Naive thymus-derived CD4-positive, alpha-beta T cell (primary cell): ENCODE measurements around the gene CDC42SE2. TPM values are rescaled to one million over a fixed set of nuclear protein-coding genes. Genes with fewer than 3 reads are reported as not detected.
A peak's percentile ranks its signal among the peaks of the same experiment; 100 is the strongest.
"Not testable (repeated sequence)": the region's sequence is repeated elsewhere in the genome, so short reads cannot be mapped to it uniquely, and the experiment has no call there.

Source experiments
- ATAC-seq: fragments of 150-1000 bp; cut with Tn5 transposase; 2 replicates; pipeline ENCODE4 v1.10.0; 2021; ENCODE audit warnings: mild to moderate bottlenecking, moderate library complexity
- CTCF ChIA-PET: fragments of 350-600 bp; sonication (Branson Sonifier 250); formaldehyde crosslinking; loops from one replicate; lab custom pipeline; 2021; ENCODE audit warnings: antibody characterized with exemption; lab: Charles Lee
- POLR2A ChIA-PET: fragments of 350-600 bp; sonication (Branson Sonifier 250); formaldehyde crosslinking; loops from one replicate; lab custom pipeline; 2021; ENCODE audit warnings: antibody characterized with exemption, inconsistent platforms; lab: Charles Lee
- DNase-seq, 9 donors: peaks; one replicate each; pipeline versions ENCODE4 v3.0.0 to v3.0.0-alpha.2; 2020 to 2022; ENCODE audit warnings: mixed read lengths in 1 of 9
- H3K27ac ChIP-seq: one replicate; pipeline ENCODE4 v1.7.0; 2013; ENCODE audit warnings: mild to moderate bottlenecking, low read depth, low read length, moderate library complexity
- H3K27me3 ChIP-seq, 2 donors: one replicate each; pipeline ENCODE4 v1.7.0; 2013; ENCODE audit warnings: low read length in 2 of 2, mild to moderate bottlenecking in 2 of 2, moderate library complexity in 2 of 2; ENCODE audit not compliant: control insufficient read depth in 2 of 2, insufficient read depth in 2 of 2
- H3K36me3 ChIP-seq, 3 experiments: 1 replicate in 2 of 3; 2 replicates in 1 of 3; pipeline ENCODE4 v1.7.0; 2013; ENCODE audit warnings: low read length in 3 of 3, mild to moderate bottlenecking in 3 of 3, moderate library complexity in 1 of 3; ENCODE audit not compliant: insufficient read depth in 3 of 3, control insufficient read depth in 2 of 3
- H3K4me1 ChIP-seq, 2 donors: one replicate each; pipeline ENCODE4 v1.7.0; 2013; ENCODE audit warnings: low read length in 2 of 2, mild to moderate bottlenecking in 2 of 2, moderate library complexity in 1 of 2; ENCODE audit not compliant: control insufficient read depth in 2 of 2, insufficient read depth in 2 of 2
- H3K4me3 ChIP-seq: 2 replicates; pipeline ENCODE4 v1.7.0; 2013; ENCODE audit warnings: mild to moderate bottlenecking, low read length
- H3K9me3 ChIP-seq, 3 experiments: 1 replicate in 2 of 3; 2 replicates in 1 of 3; pipeline ENCODE4 v1.7.0; 2013; ENCODE audit warnings: low read length in 3 of 3; ENCODE audit not compliant: control insufficient read depth in 2 of 3
- H3K27ac Mint-ChIP-seq, 9 donors: one replicate each; pipeline ENCODE4 v1.8.0; 2020 to 2022; ENCODE audit warnings: mixed read lengths in 9 of 9, mild to moderate bottlenecking in 8 of 9, moderate library complexity in 5 of 9, inconsistent platforms in 2 of 9
- H3K27me3 Mint-ChIP-seq, 5 donors: one replicate each; pipeline ENCODE4 v1.8.0; 2021 to 2022; ENCODE audit warnings: mixed read lengths in 5 of 5, mild to moderate bottlenecking in 1 of 5
- H3K36me3 Mint-ChIP-seq, 5 donors: one replicate each; pipeline ENCODE4 v1.8.0; 2020 to 2022; ENCODE audit warnings: mixed read lengths in 5 of 5, mild to moderate bottlenecking in 3 of 5, inconsistent platforms in 1 of 5
- H3K4me1 Mint-ChIP-seq, 7 donors: one replicate each; pipeline ENCODE4 v1.8.0; 2020 to 2022; ENCODE audit warnings: mixed read lengths in 7 of 7, mild to moderate bottlenecking in 3 of 7, inconsistent platforms in 1 of 7
- H3K4me3 Mint-ChIP-seq, 10 donors: one replicate each; pipeline ENCODE4 v1.8.0; 2020 to 2022; ENCODE audit warnings: mild to moderate bottlenecking in 10 of 10, mixed read lengths in 10 of 10, moderate library complexity in 6 of 10, inconsistent platforms in 2 of 10
- H3K9me3 Mint-ChIP-seq, 11 donors: one replicate each; pipeline ENCODE4 v1.8.0; 2020 to 2022; ENCODE audit warnings: mixed read lengths in 11 of 11, mild to moderate bottlenecking in 4 of 11, inconsistent platforms in 1 of 11, moderate library complexity in 1 of 11
- intact Hi-C, 2 donors: fragments of 100-400 bp; cut with micrococcal nuclease; formaldehyde crosslinking; loops; one replicate each; pipeline ENCODE4 v1.15.1; 2023
- polyA plus RNA-seq, 2 donors: library from polyadenylated mRNA; unstranded; fragments of 300-500 nt; fragmentation: Illumina TruSeq; gene quantifications; one replicate each; pipeline ENCODE4 v1.2.3, GENCODE V29; 2021
- total RNA-seq, 6 experiments: library from RNA in 5 of 6; stranded (reverse) in 5 of 6; gene quantifications; 1 replicate in 5 of 6; 2 replicates in 1 of 6; pipeline ENCODE4 v1.2.3 and lab custom pipeline; 2021 to 2026

CDC42SE2 gene
- total and polyA plus RNA-seq, 7 experiments from 2014 or later = 143 to 482 (median 244) TPM

- DNase-seq, CTCF ChIA-PET, H3K27ac ChIP-seq, H3K4me3 ChIP-seq, POLR2A ChIA-PET, intact Hi-C loops, ATAC-seq, H3K9me3 ChIP-seq, H3K27me3 ChIP-seq, H3K27me3 Mint-ChIP-seq: not testable (repeated sequence)
- H3K36me3 ChIP-seq = peaks cover 0 to 17% (median 0%) of the 10 kb centered on the region in 3 experiments
- Mint-ChIP-seq H3K4me3 (peak overlapping the region in 6 of 10 donors; percentile 13 to 63 (median 52)), H3K4me1 (peaks cover 32 to 89% (median 65%) of the 10 kb centered on the region in 7 donors), H3K36me3 (peaks cover 23 to 73% (median 57%) of the 10 kb centered on the region in 5 donors), H3K9me3 (peaks cover 0 to 41% (median 15%) of the 10 kb centered on the region in 11 donors), H3K27ac (peak overlapping the region in 8 of 9 donors; percentile 49 to 84 (median 74))
- H3K4me1 ChIP-seq = peaks cover 5 to 40% of the 10 kb centered on the region in 2 donors
Observed at GRCh38 chr5:131335756-131336155, 71.9 kb downstream of the CDC42SE2 start.

GRCh38 chr5:131336801-131337200 lies 72.9 kb downstream of the CDC42SE2 start:
- Mint-ChIP-seq H3K4me3 (peak overlapping the region in 9 of 10 donors; percentile 4 to 66 (median 49)), H3K27ac (peak overlapping the region; percentile 39 to 89 (median 73)), H3K36me3 (peaks cover 28 to 78% (median 62%) of the 10 kb centered on the region in 5 donors), H3K9me3 (peaks cover 5 to 41% (median 15%) of the 10 kb centered on the region in 11 donors), H3K4me1 (peaks cover 36 to 94% (median 73%) of the 10 kb centered on the region in 7 donors)
- Histone ChIP-seq H3K36me3 (peaks cover 0 to 17% (median 0%) of the 10 kb centered on the region in 3 experiments), H3K4me1 (peaks cover 2 to 40% of the 10 kb centered on the region in 2 donors)
- intact Hi-C loops, ATAC-seq, H3K27me3 Mint-ChIP-seq, H3K4me3 ChIP-seq, H3K27ac ChIP-seq, H3K9me3 ChIP-seq, H3K27me3 ChIP-seq: not testable (repeated sequence)
- peak in 2 of 9 donors; percentile 19 to 26 for DNase-seq
- ChIA-PET CTCF (interaction anchor here (0.6 kb wide), 1 partner anchor 17 kb away, joined by 4 read pairs; no protein-coding TSS in a partner anchor), POLR2A (interaction anchor here (0.6 kb wide), 1 partner anchor 36 kb away, joined by 3 read pairs; no protein-coding TSS in a partner anchor)

- H3K27ac ChIP-seq, ATAC-seq, H3K4me3 ChIP-seq, H3K27me3 Mint-ChIP-seq, CTCF ChIA-PET, H3K27me3 ChIP-seq, intact Hi-C loops, H3K9me3 ChIP-seq: not testable (repeated sequence)
- Mint-ChIP-seq H3K4me1 (peaks cover 36 to 93% (median 73%) of the 10 kb centered on the region in 7 donors), H3K36me3 (peaks cover 28 to 76% (median 62%) of the 10 kb centered on the region in 5 donors), H3K4me3 (peak overlapping the region in 9 of 10 donors; percentile 15 to 72 (median 46)), H3K9me3 (peaks cover 5 to 41% (median 15%) of the 10 kb centered on the region in 11 donors), H3K27ac (peak overlapping the region in 8 of 9 donors; percentile 8 to 89 (median 56))
- peaks cover 0 to 17% (median 0%) of the 10 kb centered on the region in 3 experiments for H3K36me3 ChIP-seq
- DNase-seq = peak in 2 of 9 donors; percentile 11 to 17
- POLR2A ChIA-PET = interaction anchor here (0.6 to 1.2 kb wide), 3 partner anchors 16 to 64 kb away, joined by 3 to 4 read pairs (median 3); no protein-coding TSS in a partner anchor
- peaks cover 2 to 40% of the 10 kb centered on the region in 2 donors for H3K4me1 ChIP-seq
Observed at GRCh38 chr5:131337240-131338050, 73.6 kb downstream of the CDC42SE2 start.

GRCh38 chr5:131338051-131338453 lies 74.2 kb downstream of the CDC42SE2 start:
- no peaks in the 10 kb centered on the region for H3K27me3 Mint-ChIP-seq
- ChIA-PET CTCF (no interaction called here), POLR2A (interaction anchor here (0.6 to 1.2 kb wide), 3 partner anchors 17 to 64 kb away, joined by 3 to 4 read pairs (median 3); no protein-coding TSS in a partner anchor)
- peaks cover 0 to 17% (median 0%) of the 10 kb centered on the region in 3 experiments for H3K36me3 ChIP-seq
- peaks cover 0 to 3% (median 0%) of the 10 kb centered on the region in 3 experiments for H3K9me3 ChIP-seq
- H3K4me1 ChIP-seq = peaks cover 2 to 40% of the 10 kb centered on the region in 2 donors
- DNase-seq = no peak
- H3K27ac ChIP-seq = no peak overlapping the region
- peaks cover 36 to 92% (median 73%) of the 10 kb centered on the region in 7 donors for H3K4me1 Mint-ChIP-seq
- no peak for ATAC-seq
- intact Hi-C loops = no loop called here
- H3K36me3 Mint-ChIP-seq = peaks cover 28 to 76% (median 65%) of the 10 kb centered on the region in 5 donors
- no peak overlapping the region for H3K4me3 ChIP-seq
- peak overlapping the region in 7 of 10 donors; percentile 15 to 72 (median 37) for H3K4me3 Mint-ChIP-seq
- no peaks in the 10 kb centered on the region for H3K27me3 ChIP-seq
- peak overlapping the region in 8 of 9 donors; percentile 8 to 58 (median 50) for H3K27ac Mint-ChIP-seq
- H3K9me3 Mint-ChIP-seq = peaks cover 5 to 44% (median 15%) of the 10 kb centered on the region in 11 donors

- Mint-ChIP-seq H3K9me3 (peaks cover 5 to 38% (median 13%) of the 10 kb centered on the region in 11 donors), H3K27ac (peak overlapping the region; percentile 44 to 90 (median 75)), H3K4me1 (peaks cover 30 to 95% (median 87%) of the 10 kb centered on the region in 7 donors), H3K36me3 (peaks cover 36 to 83% (median 77%) of the 10 kb centered on the region in 5 donors), H3K4me3 (peak overlapping the region in 8 of 10 donors; percentile 13 to 77 (median 40))
- H3K36me3 ChIP-seq, H3K4me3 ChIP-seq, H3K27me3 Mint-ChIP-seq, ATAC-seq, CTCF ChIA-PET, H3K9me3 ChIP-seq, H3K27me3 ChIP-seq: not testable (repeated sequence)
- peak overlapping the region; percentile 21 for H3K27ac ChIP-seq
- POLR2A ChIA-PET = interaction anchor here (0.6 to 1.3 kb wide), 3 partner anchors 18 to 188 kb away, joined by 3 to 4 read pairs (median 3); no protein-coding TSS in a partner anchor
- peaks cover 19 to 23% of the 10 kb centered on the region in 2 donors for H3K4me1 ChIP-seq
- intact Hi-C loops = loop anchor here (5.0 kb wide), 2 partner anchors 33 to 42 kb away; no protein-coding TSS in a partner anchor
- peak in 2 of 9 donors; percentile 11 to 31 for DNase-seq
Observed at GRCh38 chr5:131344288-131344687, 80.4 kb downstream of the CDC42SE2 start.

- H3K36me3 ChIP-seq, POLR2A ChIA-PET, H3K9me3 ChIP-seq, H3K4me3 ChIP-seq, ATAC-seq, H3K27me3 ChIP-seq, intact Hi-C loops, DNase-seq, H3K27ac ChIP-seq, H3K27me3 Mint-ChIP-seq: not testable (repeated sequence)
- Mint-ChIP-seq H3K27ac (peak overlapping the region; percentile 40 to 94 (median 86)), H3K4me3 (peak overlapping the region in 5 of 10 donors; percentile 9 to 32 (median 14)), H3K36me3 (peaks cover 35 to 70% (median 59%) of the 10 kb centered on the region in 5 donors), H3K9me3 (peaks cover 4 to 38% (median 13%) of the 10 kb centered on the region in 11 donors), H3K4me1 (peaks cover 26 to 83% (median 80%) of the 10 kb centered on the region in 7 donors)
- CTCF ChIA-PET = interaction anchor here (0.6 kb wide), 1 partner anchor 74 kb away, joined by 3 read pairs; no protein-coding TSS in a partner anchor
- H3K4me1 ChIP-seq = peaks cover 8 to 16% of the 10 kb centered on the region in 2 donors
Observed at GRCh38 chr5:131346204-131346603, 82.4 kb downstream of the CDC42SE2 start.
